Effector memory CD8-positive, alpha-beta T cell (primary cell): Measurements from ENCODE around the gene TMEM221.
A peak's percentile ranks its signal among the peaks of the same experiment; 100 is the strongest.
"Not testable (repeated sequence)": the region's sequence is repeated elsewhere in the genome, so short reads cannot be mapped to it uniquely, and the experiment has no call there.

Experiments used
- ATAC-seq: fragments of 150-1000 bp; cut with Tn5 transposase; replicated peaks from 2 replicates; pipeline ENCODE4 v1.10.0; 2021; ENCODE audit warnings: mild to moderate bottlenecking, moderate library complexity
- DNase-seq, 3 experiments: peaks; one replicate each; pipeline ENCODE4 v3.0.0; 2021
- H3K27ac Mint-ChIP-seq, 2 donors: one replicate each; pipeline ENCODE4 v1.8.0; 2022; ENCODE audit warnings: mild to moderate bottlenecking in 2 of 2, mixed read lengths in 2 of 2, moderate library complexity in 2 of 2
- H3K27me3 Mint-ChIP-seq, 2 donors: one replicate each; pipeline ENCODE4 v1.8.0; 2022; ENCODE audit warnings: mixed read lengths in 2 of 2
- H3K36me3 Mint-ChIP-seq: one replicate; pipeline ENCODE4 v1.8.0; 2022; ENCODE audit warnings: mild to moderate bottlenecking, moderate library complexity, mixed read lengths; ENCODE audit not compliant: insufficient read depth
- H3K4me1 Mint-ChIP-seq, 2 donors: one replicate each; pipeline ENCODE4 v1.8.0; 2022; ENCODE audit warnings: low read depth in 2 of 2, mixed read lengths in 2 of 2
- H3K4me3 Mint-ChIP-seq, 2 donors: one replicate each; pipeline ENCODE4 v1.8.0; 2022; ENCODE audit warnings: mild to moderate bottlenecking in 2 of 2, mixed read lengths in 2 of 2, moderate library complexity in 2 of 2
- H3K9me3 Mint-ChIP-seq, 2 donors: one replicate each; pipeline ENCODE4 v1.8.0; 2022; ENCODE audit warnings: mixed read lengths in 2 of 2

Gene TMEM221

GRCh38 chr19:17484520-17485185 lies 36.2 kb upstream of the TMEM221 start:
- ATAC-seq (no peak), DNase-seq (no peak)
- no peaks in the 10 kb centered on the region for H3K27me3 Mint-ChIP-seq
- peaks cover 24% of the 10 kb centered on the region in 2 donors for H3K4me1 Mint-ChIP-seq
- no peaks in the 10 kb centered on the region for H3K9me3 Mint-ChIP-seq
- peak overlapping the region in 1 of 2 donors; percentile 5 for H3K27ac Mint-ChIP-seq
- peaks cover 4% of the 10 kb centered on the region for H3K36me3 Mint-ChIP-seq
- no peak overlapping the region for H3K4me3 Mint-ChIP-seq

GRCh38 chr19:17483605-17484002 lies 35.1 kb upstream of the TMEM221 start:
- Mint-ChIP-seq H3K36me3 (peaks cover 6% of the 10 kb centered on the region), H3K4me3 (no peak overlapping the region), H3K27me3 (no peaks in the 10 kb centered on the region), H3K4me1 (peaks cover 13 to 14% of the 10 kb centered on the region in 2 donors), H3K27ac (peak overlapping the region in 1 of 2 donors; percentile 5), H3K9me3 (no peaks in the 10 kb centered on the region)
- ATAC-seq (no peak), DNase-seq (no peak)

GRCh38 chr19:17482877-17483604 lies 34.6 kb upstream of the TMEM221 start:
- H3K4me1 Mint-ChIP-seq, result peaks cover 8% of the 10 kb centered on the region in 2 donors
- DNase-seq (no peak), ATAC-seq (no peak)
- H3K9me3 Mint-ChIP-seq, result no peaks in the 10 kb centered on the region
- H3K27me3 Mint-ChIP-seq, result no peaks in the 10 kb centered on the region
- H3K27ac Mint-ChIP-seq, result peak overlapping the region in 1 of 2 donors; percentile 5
- no peak overlapping the region for H3K4me3 Mint-ChIP-seq
- H3K36me3 Mint-ChIP-seq, result peaks cover 6% of the 10 kb centered on the region

GRCh38 chr19:17481986-17482385 lies 33.5 kb upstream of the TMEM221 start:
- Mint-ChIP-seq H3K27me3 (no peaks in the 10 kb centered on the region), H3K36me3 (peaks cover 6% of the 10 kb centered on the region), H3K4me1 (peaks cover 2 to 5% of the 10 kb centered on the region in 2 donors), H3K4me3 (no peak overlapping the region), H3K27ac (no peak overlapping the region), H3K9me3 (no peaks in the 10 kb centered on the region)
- DNase-seq (no peak), ATAC-seq (no peak)

GRCh38 chr19:17479325-17479791 lies 30.9 kb upstream of the TMEM221 start:
- DNase-seq, result no peak
- H3K4me3 Mint-ChIP-seq, result no peak overlapping the region
- H3K27ac Mint-ChIP-seq, result no peak overlapping the region
- H3K27me3 Mint-ChIP-seq, result no peaks in the 10 kb centered on the region
- no peak for ATAC-seq
- H3K9me3 Mint-ChIP-seq, result no peaks in the 10 kb centered on the region
- H3K36me3 Mint-ChIP-seq, result peaks cover 3% of the 10 kb centered on the region
- H3K4me1 Mint-ChIP-seq, result peaks cover 2 to 5% of the 10 kb centered on the region in 2 donors

- DNase-seq, result no peak
- peaks cover 6% of the 10 kb centered on the region for H3K36me3 Mint-ChIP-seq
- H3K27me3 Mint-ChIP-seq, result no peaks in the 10 kb centered on the region
- no peak overlapping the region for H3K4me3 Mint-ChIP-seq
- peaks cover 7 to 13% of the 10 kb centered on the region in 2 donors for H3K4me1 Mint-ChIP-seq
- peak overlapping the region in 1 of 2 donors; percentile 28 for H3K27ac Mint-ChIP-seq
- H3K9me3 Mint-ChIP-seq, result no peaks in the 10 kb centered on the region
- ATAC-seq, result no peak
Observed at GRCh38 chr19:17475541-17476115, 27.2 kb upstream of the TMEM221 start.

- not testable (repeated sequence) for H3K9me3 Mint-ChIP-seq, H3K4me3 Mint-ChIP-seq, DNase-seq, ATAC-seq, H3K27me3 Mint-ChIP-seq, H3K36me3 Mint-ChIP-seq, H3K27ac Mint-ChIP-seq
- H3K4me1 Mint-ChIP-seq, result peaks cover 9 to 15% of the 10 kb centered on the region in 2 donors
Observed at GRCh38 chr19:17475011-17475540, 26.6 kb upstream of the TMEM221 start.

- Mint-ChIP-seq H3K4me1 (peaks cover 17 to 29% of the 10 kb centered on the region in 2 donors), H3K36me3 (peaks cover 9% of the 10 kb centered on the region), H3K4me3 (no peak overlapping the region), H3K27me3 (no peaks in the 10 kb centered on the region), H3K27ac (peak overlapping the region in 1 of 2 donors; percentile 70), H3K9me3 (no peaks in the 10 kb centered on the region)
- no peak for DNase-seq
- ATAC-seq, result no peak
Observed at GRCh38 chr19:17473041-17473440, 24.6 kb upstream of the TMEM221 start.

GRCh38 chr19:17471410-17472125 lies 23.1 kb upstream of the TMEM221 start:
- Mint-ChIP-seq H3K9me3 (no peaks in the 10 kb centered on the region), H3K4me1 (peaks cover 17 to 29% of the 10 kb centered on the region in 2 donors), H3K27me3 (no peaks in the 10 kb centered on the region), H3K4me3 (peak overlapping the region; percentile 87 to 88), H3K27ac (peak overlapping the region in 1 of 2 donors; percentile 77), H3K36me3 (peaks cover 13% of the 10 kb centered on the region)
- ATAC-seq (no peak), DNase-seq (no peak)

GRCh38 chr19:17470068-17470841 lies 21.8 kb upstream of the TMEM221 start, which contains the start of gene SLC27A1:
Gene SLC27A1 (plus strand): TSS chr19:17470524. CDS start chr19:17470541, 17 bp downstream.
- Mint-ChIP-seq H3K27ac (peak within 1 kb of the TSS; percentile 58 to 77), H3K9me3 (no peaks in the 10 kb centered on the region), H3K4me1 (peaks cover 17 to 33% of the 10 kb centered on the region in 2 donors), H3K4me3 (peak within 1 kb of the TSS; percentile 87 to 88), H3K36me3 (peaks cover 13% of the 10 kb centered on the region), H3K27me3 (no peaks in the 10 kb centered on the region)
- peak; percentile 83 to 89 (median 88) for DNase-seq
- ATAC-seq, result peak; percentile 70

- no peaks in the 10 kb centered on the region for H3K9me3 Mint-ChIP-seq
- peak overlapping the region; percentile 58 to 77 for H3K27ac Mint-ChIP-seq
- DNase-seq, result peak; percentile 79 to 86 (median 81)
- ATAC-seq, result peak; percentile 77
- no peaks in the 10 kb centered on the region for H3K27me3 Mint-ChIP-seq
- H3K36me3 Mint-ChIP-seq, result peaks cover 13% of the 10 kb centered on the region
- H3K4me1 Mint-ChIP-seq, result peaks cover 17 to 33% of the 10 kb centered on the region in 2 donors
- peak overlapping the region; percentile 87 to 88 for H3K4me3 Mint-ChIP-seq
Observed at GRCh38 chr19:17469481-17470067, 21.1 kb upstream of the TMEM221 start.

- DNase-seq (no peak), ATAC-seq (no peak)
- Mint-ChIP-seq H3K4me1 (peaks cover 17 to 33% of the 10 kb centered on the region in 2 donors), H3K36me3 (peaks cover 13% of the 10 kb centered on the region), H3K9me3 (no peaks in the 10 kb centered on the region), H3K4me3 (peak overlapping the region; percentile 87 to 88), H3K27ac (peak overlapping the region; percentile 58 to 77), H3K27me3 (no peaks in the 10 kb centered on the region)
Observed at GRCh38 chr19:17469092-17469480, 20.6 kb upstream of the TMEM221 start.
